GM15510 (cell line): ENCODE measurements around the gene LTBP2.

Source experiments
- POLR2A ChIP-seq: IDR thresholded peaks from 3 replicates; pipeline ENCODE4 v1.6.1; 2011; ENCODE audit warnings: borderline replicate concordance; ENCODE audit not compliant: insufficient read length; ENCODE audit errors: extremely low read depth

Gene LTBP2

DNA sequence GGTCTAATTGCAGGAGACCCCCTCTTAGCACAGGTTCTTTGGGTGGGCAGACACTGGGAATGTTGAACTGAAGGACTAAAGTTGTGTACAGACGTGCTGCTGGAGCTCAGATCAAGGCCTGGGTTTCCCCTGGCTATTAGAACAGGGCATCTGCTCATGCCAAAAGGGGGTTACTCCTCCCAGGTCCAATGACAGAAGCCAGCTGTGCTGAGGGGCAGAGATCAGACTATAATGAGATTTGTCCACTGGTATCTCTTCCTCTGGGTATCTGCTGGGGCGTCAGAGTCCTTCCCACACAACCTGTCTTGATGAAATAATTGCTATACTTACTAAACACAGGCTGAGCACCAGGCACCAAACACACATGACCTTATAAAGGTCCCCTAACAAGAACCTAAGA is 42.6 kb downstream of the LTBP2 start:
- no peak for TF ChIP-seq POLR2A

DNA sequence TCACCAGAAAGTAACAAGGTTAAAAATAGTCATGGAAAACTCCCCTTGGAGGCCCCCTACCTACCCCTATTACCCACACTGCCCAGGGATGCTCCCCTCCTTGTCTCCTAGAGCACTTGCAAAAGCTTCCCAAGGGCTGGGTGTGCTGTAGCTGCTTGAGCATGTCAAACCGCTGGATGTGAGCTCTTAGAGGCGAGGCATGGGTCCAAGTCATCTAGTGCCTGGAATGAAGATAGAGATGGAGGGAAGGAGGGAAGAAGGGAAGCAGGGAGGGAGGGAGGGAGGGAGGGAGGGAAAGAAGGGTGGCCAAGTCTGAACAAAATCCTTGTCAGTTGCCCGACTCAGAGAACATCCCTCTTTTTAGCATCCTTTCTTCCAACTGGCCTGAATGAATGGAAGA is 43.1 kb downstream of the LTBP2 start:
- TF ChIP-seq POLR2A = no peak

DNA sequence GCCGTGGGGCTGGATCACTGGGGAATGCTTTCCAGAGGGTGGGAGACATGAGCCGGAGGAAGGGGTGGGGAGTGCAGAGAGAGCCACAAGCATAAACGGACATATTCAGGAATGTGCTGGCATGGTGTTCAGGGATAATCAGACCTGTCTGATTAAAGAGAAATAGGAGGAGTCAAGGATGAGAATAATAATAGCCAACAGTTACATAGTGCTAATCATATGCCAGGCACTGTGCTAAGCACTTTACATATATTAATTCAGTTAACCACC is 43.7 kb downstream of the LTBP2 start:
- TF ChIP-seq POLR2A = no peak

DNA sequence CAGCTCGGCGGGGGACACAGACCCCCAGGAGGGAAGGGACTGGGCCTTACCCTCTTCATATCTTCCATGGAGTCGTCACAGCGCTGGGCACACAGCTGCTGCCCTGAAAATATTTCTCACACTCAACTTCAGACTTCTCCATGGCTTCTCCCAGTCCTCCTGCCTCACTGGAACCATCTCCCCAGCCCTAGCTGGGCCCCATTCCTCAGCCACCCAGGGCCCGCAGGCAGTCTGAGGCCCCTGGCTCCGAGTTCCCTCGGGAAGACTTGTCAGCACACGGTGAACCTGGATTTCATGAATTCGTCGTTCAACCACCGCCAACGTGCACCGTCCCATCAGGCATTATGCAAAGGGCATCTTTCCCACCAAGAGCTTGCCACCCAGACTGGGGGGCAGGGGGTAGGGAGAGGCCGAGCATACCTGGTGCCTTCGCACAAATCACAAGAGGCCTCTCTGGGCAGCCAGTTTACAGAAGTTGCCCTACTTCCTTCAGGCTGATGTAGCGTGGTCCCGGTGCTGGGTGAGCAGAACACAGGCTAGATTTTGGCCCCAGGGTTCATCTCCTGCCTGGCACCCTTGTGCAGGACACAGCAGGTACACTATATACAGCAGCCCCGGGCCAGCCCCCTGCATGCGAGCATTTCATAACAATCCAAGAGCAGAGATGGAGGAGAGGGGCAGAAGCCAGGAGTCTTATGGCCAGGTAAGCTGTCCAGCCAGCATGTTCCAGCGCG is 44.2 kb downstream of the LTBP2 start:
- TF ChIP-seq POLR2A = no peak

DNA sequence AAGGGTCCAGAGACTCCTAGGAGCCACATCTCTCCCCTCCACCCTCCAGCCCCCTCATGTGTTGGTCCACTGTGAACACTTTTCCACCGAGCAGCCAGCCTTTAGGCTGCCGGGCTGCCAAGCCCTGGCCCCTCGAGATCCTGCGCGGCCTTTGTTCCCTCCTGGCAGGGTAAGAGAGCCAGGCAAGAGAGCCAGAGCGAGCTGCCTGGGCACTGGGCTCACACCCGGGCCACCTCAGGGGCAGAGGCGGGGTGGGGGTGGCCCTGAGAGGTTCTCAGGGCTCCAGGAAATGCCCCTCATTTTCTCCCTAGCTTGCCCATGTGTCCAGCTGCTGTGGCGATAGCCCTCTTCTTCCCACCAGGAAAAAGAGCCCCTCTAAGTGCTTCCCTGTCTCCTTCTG is 44.8 kb downstream of the LTBP2 start:
- TF ChIP-seq POLR2A = no peak

DNA sequence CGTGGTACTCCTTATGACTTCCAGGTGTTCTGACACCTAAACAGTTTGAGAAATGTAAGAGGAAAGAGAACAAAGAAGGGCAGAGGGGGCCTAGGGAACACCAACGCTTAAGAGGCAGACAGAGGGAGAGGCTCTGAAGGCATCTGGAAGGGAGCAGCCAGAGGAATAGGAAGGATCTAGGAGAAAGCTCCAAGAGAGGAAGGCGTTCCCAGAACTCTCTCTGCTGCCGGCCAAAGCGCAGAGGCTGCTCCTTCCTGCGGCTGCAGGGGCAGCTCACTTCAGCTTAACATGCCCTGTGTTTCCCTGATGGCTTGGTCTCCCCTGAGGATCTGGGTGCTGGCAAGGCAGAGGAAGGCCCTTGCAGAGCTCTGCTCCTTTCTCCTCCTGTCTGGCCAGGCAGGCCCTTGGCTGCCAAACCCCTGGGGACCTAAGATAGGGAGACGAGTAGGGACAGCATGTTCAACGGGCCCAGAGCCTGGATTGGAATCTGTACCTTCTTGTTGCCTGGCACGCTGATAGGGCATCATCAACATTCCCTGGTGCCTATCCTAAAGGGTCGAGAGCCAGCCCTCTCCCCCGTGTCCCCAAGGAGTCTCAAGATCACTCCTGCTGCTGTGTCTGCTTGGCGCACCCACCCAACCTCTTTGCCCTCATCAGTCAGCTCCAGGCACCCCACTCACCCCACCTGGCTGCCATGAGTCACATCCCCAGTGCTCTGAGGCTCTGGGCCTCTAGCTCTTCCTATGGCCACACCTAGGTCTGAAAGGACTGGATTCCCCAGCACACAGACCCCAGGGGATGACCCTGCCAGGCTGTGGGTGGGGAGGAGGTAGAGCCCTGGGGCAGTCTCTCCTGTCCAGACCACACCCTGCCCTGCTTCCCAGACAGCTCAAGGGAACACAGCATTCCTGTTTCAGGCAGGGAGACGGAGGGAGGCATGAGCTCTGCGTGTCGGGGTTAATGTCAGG is 45.6 kb downstream of the LTBP2 start:
- no peak for TF ChIP-seq POLR2A

DNA sequence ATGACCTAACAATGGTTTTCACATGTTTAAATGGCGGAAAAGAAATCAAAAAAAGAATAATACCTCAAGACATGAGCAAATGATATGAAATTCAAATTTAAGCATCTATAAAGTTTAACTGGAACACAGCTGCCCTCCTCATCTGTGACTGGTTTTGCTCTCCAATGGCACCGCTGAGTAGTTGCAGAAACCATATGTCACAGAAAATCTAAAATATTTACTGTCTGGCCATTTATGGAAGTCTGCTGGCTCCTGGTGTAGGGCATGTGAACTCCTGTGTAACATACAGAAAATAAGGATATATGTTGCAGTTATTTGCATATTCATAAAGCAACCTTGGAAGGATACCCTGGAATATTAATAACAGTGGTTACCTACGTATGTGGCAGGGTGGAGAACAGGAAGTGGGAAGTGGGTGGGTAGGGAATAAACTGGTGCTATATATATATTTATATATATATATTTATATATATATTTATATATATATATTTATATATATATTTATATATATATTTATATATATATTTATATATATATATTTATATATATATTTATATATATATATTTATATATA is 48.4 kb downstream of the LTBP2 start:
- no peak for TF ChIP-seq POLR2A

DNA sequence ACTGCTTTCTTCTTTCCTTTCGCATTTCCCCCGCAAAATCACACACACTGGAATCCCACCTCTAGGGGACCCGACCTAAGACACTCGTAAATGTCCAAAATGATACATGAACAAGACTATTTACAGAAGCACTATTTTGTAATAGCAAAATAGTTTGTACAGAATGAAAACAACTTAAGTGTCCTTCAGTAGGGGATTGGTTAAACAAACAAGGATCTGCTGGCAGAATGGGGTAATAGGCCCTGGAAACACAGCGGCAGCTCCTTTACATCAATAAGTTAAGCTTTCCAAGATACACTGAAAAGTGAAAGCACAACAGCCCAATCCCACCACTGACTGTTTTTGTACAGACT is 48.8 kb downstream of the LTBP2 start:
- TF ChIP-seq POLR2A = no peak

DNA sequence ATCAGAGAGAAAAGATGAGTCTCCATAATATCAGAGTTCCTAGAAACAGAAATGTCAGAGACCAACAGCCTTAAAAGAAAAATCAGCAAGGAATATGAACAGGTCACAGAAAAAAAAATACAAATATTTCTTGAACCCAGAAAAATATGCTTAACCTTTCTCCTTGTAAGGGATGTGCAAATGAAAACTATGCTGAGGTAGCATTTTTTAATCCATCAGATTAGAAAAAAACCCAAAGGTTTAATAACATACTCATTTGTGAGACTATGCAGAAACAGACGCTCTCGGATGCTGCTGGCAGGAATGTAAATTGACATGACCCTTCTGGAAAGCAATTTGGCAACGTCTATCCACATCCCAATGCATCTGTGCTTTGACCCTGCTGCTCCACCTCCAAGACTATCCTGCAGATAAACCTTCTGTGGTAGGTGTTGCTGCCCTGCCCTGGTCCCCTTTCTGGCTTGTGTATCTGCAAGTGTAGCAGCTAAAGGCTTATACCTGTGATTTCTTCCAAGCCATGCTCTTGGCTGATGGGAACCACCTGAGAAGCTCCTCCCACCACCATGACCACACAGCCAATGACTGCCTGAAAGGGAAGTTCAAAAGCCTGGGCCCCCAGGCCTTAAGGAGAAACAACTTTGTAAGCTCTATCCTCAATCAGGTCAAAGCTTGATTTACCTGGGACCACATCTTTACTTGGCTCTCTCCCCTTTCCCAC is 49.4 kb downstream of the LTBP2 start:
- TF ChIP-seq POLR2A = no peak

DNA sequence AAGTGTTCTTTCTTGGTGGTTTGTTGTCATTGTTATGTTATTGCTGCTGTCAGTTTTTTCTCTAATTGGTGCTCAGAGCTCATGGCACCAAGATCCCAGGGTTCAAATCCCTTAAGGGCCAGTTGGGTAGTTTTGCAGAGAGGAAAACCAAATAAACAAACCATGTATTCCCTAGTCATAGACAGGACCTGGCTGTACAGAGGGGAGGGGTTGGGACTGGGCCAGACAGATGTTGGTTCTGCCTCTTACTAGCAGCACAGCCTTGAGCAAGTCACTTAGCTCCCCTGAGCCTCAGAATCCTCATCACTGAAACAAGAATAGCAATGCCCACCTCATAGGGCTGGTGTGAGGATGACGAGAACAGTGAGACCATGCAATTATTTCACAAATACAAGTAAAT is 53.4 kb downstream of the LTBP2 start:
- TF ChIP-seq POLR2A = no peak

DNA sequence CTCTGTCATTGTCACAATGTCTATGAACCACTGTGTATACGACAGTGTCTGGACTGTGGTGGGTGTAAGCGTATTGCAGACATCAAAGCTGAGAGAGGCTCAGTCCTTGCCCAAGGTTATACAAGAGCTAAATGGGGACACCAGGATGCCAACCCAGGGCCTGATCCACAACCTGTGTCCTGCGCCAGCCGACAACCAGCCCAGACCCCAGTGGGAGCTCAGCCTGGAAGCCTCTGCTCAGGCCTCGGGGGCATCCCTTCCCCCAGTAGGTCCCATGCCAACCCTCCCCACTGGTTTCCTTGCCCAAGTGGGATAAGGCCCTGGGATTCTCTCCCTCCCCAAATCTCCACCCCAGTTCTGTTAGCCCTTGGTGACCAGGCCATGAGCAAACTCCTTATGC is 54.3 kb downstream of the LTBP2 start:
- no peak for TF ChIP-seq POLR2A

DNA sequence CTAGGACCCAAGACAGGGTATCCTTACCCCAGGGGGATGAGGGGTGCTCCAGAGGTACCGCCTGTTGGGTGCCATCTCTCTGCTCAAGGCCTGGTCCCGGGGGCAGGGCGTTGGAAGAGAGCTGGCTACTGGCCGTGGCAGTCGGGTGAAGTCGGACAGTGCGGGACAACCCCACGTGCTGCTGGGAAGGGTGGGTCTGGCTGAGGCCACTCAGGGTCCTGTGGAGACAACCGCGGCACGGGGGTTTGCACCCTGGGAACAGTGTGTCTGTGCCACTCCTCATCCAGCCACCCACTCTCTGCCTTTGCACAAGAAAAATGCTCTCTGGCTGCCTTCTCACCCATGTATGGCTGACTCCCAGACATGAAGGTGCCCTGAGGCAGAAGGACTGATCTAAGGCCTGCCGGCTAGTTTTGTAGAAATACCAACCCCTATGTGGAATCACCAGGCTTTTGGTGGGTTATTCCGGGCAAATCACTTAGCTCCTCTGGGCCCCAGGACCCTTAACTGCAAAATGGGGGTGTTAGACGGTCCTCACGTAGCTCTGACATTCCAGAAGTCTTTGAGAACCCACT is 56.5 kb downstream of the LTBP2 start:
- no peak for TF ChIP-seq POLR2A

DNA sequence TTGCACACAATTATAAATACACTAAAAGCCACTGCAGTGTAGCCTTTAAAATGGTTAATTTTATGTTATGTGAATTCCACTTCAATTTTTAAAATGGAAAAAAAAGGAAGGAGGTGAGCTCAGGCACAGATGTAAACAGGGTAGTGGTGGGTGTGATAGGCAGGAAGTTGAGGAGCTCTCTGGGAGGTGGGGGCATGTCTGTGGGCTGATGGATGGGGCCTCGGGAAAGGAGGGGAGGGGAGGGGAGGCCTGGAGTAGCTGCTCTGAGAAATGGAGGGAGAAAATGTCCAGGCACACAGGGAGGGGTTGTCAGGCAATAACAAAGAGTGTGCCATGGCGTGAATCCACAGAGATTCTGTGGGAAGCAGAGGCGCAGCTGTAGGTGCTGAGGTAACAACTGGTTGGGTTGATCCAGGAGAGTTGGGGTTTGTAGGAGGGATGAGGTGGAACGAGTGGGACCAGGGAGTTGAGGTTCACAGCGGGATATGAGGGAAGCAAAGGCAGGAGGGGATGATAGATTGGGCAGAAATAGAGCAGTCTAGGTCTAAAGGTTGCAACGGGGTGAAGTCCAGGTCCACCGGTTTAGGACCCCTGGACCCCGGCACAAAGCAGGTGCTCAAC is 57.2 kb downstream of the LTBP2 start:
- TF ChIP-seq POLR2A = no peak

DNA sequence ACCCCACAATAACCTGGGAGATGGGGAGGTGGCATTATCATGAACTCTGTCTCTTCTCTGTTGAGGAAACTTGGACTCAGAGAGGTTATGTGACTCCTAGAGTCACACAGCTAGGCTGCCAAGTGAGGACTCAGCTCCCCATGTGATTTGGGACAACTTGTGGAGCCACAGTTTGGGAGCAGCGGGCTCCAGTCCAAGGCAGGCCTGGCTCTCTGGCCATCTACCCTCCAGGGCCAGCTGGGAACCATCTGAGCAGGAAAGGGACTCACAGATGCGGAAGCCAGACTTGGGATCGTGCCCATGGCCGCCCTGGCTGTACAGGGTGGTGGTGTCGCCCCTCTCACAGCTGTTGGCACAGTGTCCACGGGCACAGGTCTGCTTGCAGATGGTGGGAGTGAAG is 59.4 kb downstream of the LTBP2 start:
- no peak for TF ChIP-seq POLR2A
